Urinary bladder (tissue), 4 donors: ENCODE data around the gene ADM2. TPM values are rescaled to one million over a fixed set of nuclear protein-coding genes. Genes with fewer than 3 reads are reported as not detected.
"Not testable (repeated sequence)": the region's sequence is repeated elsewhere in the genome, so short reads cannot be mapped to it uniquely, and the experiment has no call there.

Source experiments
- DNase-seq: peaks from one replicate; pipeline ENCODE4 v3.0.0-alpha.2; 2015; ENCODE audit errors: extremely low spot score
- H3K27ac ChIP-seq: one replicate; pipeline ENCODE4 v1.5.1; 2013; ENCODE audit warnings: low read depth, mild to moderate bottlenecking, moderate library complexity
- H3K36me3 ChIP-seq: one replicate; pipeline ENCODE4 v1.6.1; 2013; ENCODE audit warnings: mild to moderate bottlenecking, moderate library complexity; ENCODE audit not compliant: insufficient read depth
- H3K4me1 ChIP-seq: one replicate; pipeline ENCODE4 v1.6.1; 2013; ENCODE audit warnings: mild to moderate bottlenecking, moderate library complexity; ENCODE audit not compliant: insufficient read depth
- H3K4me3 ChIP-seq: one replicate; pipeline ENCODE4 v1.5.1; 2013; ENCODE audit warnings: low read depth, low read length
- WGBS: extraction: QIAGEN DNeasy Blood & Tissue Kit; methylation state at CpG from one replicate; pipeline ENCODE4 v1.1.7; 2013; 5-methylcytosine and 5-hydroxymethylcytosine counted together
- polyA plus RNA-seq: library from polyadenylated mRNA; stranded (reverse); fragments of 200-250 nt; gene quantifications from one replicate; pipeline ENCODE4 v1.2.3, GENCODE V29; 2013
- total RNA-seq: library from RNA; depleted of rRNA; stranded (reverse); fragments of >200 nt; gene quantifications from one replicate; pipeline ENCODE4 v1.2.3, GENCODE V29; 2014
- donor health status: healthy with polysubstance abuse.
- donor health status: healthy.

ADM2 gene
- total and polyA plus RNA-seq, 2 donors: 0.11 to 0.37 TPM

DNA sequence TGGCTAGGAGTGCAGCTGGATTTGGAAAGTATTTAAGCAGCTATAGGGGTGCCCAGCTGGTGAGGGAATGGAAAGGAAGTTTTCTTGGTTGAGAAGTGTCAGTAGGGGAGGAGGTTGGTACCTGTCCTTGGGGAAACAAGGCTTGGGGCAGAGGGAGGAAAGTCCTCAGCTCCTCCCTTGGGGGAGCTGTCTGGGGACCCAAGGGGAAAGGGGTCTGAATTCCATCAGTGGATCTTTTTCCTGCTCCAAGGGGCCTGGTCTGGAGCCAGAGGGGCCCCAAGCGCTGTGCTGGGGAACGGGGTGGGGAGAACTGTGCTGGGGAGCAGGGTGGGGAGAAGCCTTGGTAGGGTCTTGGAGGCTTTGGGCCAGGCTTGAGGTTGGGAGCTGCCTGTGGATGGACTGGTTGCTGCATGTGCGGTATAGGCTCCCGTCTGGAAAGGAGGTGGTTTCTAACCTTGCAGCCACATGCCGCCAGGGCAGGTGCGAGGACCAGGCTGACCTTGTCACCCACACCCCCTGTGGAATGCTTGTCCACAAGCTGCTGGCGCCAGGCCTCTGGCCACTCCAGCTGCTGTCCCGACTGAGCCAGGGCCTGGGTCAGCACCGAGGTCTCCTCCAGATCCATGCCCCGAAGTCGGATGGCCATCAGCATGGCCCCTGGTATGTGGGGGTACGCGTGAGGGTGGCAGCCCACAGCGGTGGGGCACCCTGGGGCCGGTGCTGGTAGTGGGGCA is 47.5 kb downstream of the ADM2 start:
- Histone ChIP-seq H3K27ac (no peak overlapping the region), H3K4me1 (peaks cover 1% of the 10 kb centered on the region), H3K4me3 (no peak overlapping the region), H3K36me3 (no peaks in the 10 kb centered on the region)
- WGBS: 56% methylated on average over 15 of the region's 15 CpGs
- no peak for DNase-seq

- DNase-seq: no peak
- whole genome bisulfite sequencing: 12% methylated on average over 50 of the region's 50 CpGs
- Histone ChIP-seq H3K4me3 (peak overlapping the region; percentile 55), H3K36me3 (no peaks in the 10 kb centered on the region), H3K27ac (peak overlapping the region; percentile 31), H3K4me1 (peaks cover 1% of the 10 kb centered on the region)
Measured at GRCh38 chr22:50529416-50529896, 48.1 kb downstream of the ADM2 start.

GRCh38 chr22:50529897-50530579 is 48.7 kb downstream of the ADM2 start, which contains the start of gene TYMP:
TSS of gene TYMP (minus strand) at chr22:50530012. CDS start at chr22:50529709, 303 bp downstream.
- H3K36me3 ChIP-seq: no peaks in the 10 kb centered on the region
- no peak for DNase-seq
- H3K4me1 ChIP-seq: peaks cover 1% of the 10 kb centered on the region
- H3K27ac ChIP-seq: peak within 1 kb of the TSS; percentile 84
- 1% methylated on average over 92 of the region's 92 CpGs for WGBS
- peak within 1 kb of the TSS; percentile 55 for H3K4me3 ChIP-seq

DNA sequence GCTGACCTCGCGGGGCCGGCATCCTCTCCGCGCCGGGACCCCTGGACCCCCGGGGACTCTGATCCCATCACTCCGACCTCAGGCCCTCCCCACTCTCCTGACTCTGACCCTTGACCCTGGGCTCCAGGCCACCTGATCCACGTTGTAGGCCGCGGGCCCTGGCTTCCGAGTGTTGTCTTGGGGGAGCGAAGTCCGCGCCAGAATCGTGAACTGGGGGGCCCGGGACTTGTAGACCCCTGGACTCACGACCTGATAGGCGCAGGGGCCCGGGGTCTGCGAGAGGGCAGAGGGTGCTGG is 49.2 kb downstream of the ADM2 start:
- peaks cover 1% of the 10 kb centered on the region for H3K4me1 ChIP-seq
- H3K36me3 ChIP-seq: no peaks in the 10 kb centered on the region
- peak overlapping the region; percentile 55 for H3K4me3 ChIP-seq
- peak overlapping the region; percentile 84 for H3K27ac ChIP-seq
- WGBS: 2% methylated on average over 21 of the region's 21 CpGs
- no peak for DNase-seq

GRCh38 chr22:50530877-50531545 is 49.7 kb downstream of the ADM2 start:
- Histone ChIP-seq H3K27ac (peak overlapping the region; percentile 84), H3K4me1 (peaks cover 1% of the 10 kb centered on the region), H3K4me3 (peak overlapping the region; percentile 55), H3K36me3 (no peaks in the 10 kb centered on the region)
- no peak for DNase-seq
- whole genome bisulfite sequencing: 6% methylated on average over 53 of the region's 53 CpGs

DNA sequence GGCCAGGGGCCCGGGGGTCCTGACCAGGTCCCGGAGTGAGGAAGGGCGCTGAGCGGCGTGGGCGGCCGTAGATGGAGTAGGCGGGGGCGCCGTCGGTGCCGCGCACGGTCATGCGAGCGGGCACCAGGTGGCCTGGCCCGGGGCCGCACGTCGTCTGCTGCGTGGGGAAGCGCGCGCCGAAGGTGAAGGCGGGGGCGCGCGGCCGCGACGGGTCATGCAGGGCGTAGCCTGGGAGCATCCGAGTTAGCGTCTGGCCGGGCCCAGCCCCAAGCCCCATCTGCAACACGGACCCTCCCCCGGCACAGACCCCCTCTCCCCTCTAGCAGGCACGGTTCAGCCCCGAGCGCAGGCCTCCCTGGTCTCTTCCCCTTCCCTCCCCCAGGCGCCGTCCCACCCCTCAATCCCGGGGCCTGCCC is 50.2 kb downstream of the ADM2 start:
- peak overlapping the region; percentile 55 for H3K4me3 ChIP-seq
- H3K36me3 ChIP-seq: no peaks in the 10 kb centered on the region
- H3K4me1 ChIP-seq: peaks cover 1% of the 10 kb centered on the region
- peak overlapping the region; percentile 24 for H3K27ac ChIP-seq
- DNase-seq: no peak
- WGBS: 2% methylated on average over 44 of the region's 44 CpGs

GRCh38 chr22:50531962-50532674 is 50.8 kb downstream of the ADM2 start:
- peak overlapping the region; percentile 24 for H3K27ac ChIP-seq
- no peaks in the 10 kb centered on the region for H3K36me3 ChIP-seq
- no peak for DNase-seq
- WGBS: 2% methylated on average over 56 of the region's 56 CpGs
- H3K4me1 ChIP-seq: peaks cover 1% of the 10 kb centered on the region
- H3K4me3 ChIP-seq: peak overlapping the region; percentile 55

DNA sequence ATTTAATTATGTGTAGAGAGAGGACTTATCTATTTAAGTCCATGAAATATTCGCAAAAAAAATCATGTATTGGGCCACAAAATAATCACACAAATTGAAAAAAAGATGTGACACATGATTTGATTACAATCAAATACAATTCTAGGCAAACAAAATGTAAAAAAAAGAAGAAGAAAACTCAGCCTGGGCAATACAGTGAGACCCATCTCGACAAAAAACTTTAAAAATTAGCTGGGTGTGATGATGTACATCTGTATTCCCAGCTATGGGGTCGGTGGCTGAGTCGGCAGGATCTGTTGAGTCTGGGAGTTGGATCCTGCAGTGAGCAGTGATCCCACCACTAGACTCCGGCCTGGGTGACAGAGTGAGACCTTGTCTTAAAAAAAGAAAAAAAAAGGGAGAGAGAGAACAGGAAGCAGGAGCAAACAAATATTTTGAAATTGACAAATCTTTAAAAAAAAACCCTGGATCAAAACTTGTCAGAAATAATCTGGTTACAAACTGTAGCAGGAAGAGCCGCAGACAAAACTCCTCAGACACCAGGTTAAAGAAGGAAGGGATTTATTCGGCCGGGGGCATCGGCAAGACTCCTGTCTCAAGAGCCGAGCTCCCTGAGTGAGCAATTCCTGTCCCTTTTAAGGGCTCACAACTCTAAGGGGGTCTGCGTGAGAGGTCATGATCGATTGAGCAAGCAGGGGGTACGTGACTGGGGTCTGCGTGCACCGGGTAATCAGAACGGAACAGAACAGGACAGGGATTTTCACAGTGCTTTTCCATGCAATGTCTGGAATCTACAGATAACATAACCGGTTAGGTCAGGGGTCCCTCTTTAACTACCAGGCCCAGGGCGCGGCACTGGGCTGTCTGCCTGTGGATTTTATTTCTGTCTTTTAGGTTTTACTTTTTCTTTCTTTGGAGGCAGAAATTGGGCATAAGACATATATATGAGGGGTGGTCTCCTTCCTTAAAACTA is 51.8 kb downstream of the ADM2 start:
- 64% methylated on average over 19 of the region's 19 CpGs for WGBS
- Histone ChIP-seq H3K36me3 (no peaks in the 10 kb centered on the region), H3K27ac (no peak overlapping the region), H3K4me3 (no peak overlapping the region), H3K4me1 (peaks cover 1% of the 10 kb centered on the region)
- DNase-seq: no peak

DNA sequence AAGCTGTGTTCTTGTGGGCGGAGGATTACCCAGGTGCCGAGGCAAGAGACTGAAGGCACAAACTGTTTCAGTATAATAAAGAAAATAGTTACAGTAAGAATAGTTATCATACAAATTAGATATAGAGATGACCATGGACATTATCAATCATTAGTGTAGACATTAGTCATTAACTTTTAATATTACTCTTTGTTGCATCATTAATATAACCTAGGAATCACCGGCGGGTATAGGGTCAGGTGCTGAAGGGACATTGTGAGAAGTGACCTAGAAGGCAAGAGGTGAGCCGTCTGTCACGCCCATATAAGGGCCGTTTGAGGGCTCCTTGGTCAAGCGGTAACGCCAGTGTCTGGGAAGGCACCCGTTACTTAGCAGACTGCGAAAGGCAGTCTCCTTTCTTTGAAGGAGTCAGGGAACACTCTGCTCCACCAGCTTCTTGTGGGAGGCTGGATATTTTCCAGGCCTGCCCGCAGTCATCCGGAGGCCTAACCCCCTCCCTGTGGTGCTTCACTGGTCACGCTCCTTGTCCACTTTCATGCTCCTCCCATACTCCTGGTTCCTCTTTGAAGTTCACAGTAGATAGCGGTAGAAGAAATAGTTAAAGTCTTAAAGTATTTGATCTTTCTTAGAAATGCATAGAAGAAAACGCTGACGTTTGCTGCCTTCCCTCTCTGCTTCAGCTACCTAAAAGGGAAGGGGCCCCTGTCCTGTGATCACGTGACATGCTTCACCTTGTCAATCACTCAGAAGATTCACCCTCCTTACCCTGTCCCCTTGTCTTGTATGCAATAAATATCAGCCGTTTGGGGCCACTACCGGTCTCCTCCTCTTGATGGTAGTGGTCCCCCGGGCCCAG is 52.7 kb downstream of the ADM2 start:
- H3K4me3 ChIP-seq, H3K27ac ChIP-seq, DNase-seq, H3K36me3 ChIP-seq, H3K4me1 ChIP-seq: not testable (repeated sequence)
- WGBS: 44% methylated on average over 21 of the region's 21 CpGs

DNA sequence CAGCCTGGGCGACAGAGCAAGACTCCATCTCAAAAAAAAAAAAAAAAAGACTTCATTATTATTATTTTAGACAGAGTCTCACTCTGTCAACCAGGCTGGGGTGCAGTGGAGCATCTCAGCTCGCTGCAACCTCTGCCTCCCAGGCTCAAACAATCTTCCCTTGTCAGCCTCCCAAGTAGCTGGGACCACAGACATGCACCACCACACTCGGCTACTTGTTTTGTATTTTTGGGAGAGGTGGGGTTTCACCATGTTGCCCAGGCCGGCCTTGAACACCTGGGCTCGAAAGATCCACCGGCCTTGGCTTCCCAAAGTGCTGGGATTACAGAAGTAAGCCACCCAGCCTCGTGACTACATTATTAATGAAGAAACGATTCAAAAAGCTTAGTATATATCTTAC is 53.8 kb downstream of the ADM2 start:
- 90% methylated on average over 8 of the region's 8 CpGs for WGBS
- no peaks in the 10 kb centered on the region for H3K36me3 ChIP-seq
- DNase-seq: no peak
- peaks cover 1% of the 10 kb centered on the region for H3K4me1 ChIP-seq
- no peak overlapping the region for H3K4me3 ChIP-seq
- no peak overlapping the region for H3K27ac ChIP-seq
